Stomach (tissue), 9 donors: ENCODE data around the gene APLP1. TPM values are rescaled to one million over a fixed set of nuclear protein-coding genes. Genes with fewer than 3 reads are reported as not detected.
A peak's percentile ranks its signal among the peaks of the same experiment; 100 is the strongest.

ENCODE experiments used
- DNase-seq, 2 donors: peaks; one replicate each; pipeline versions ENCODE4 v3.0.0 to v3.0.0-alpha.2; 2013 to 2019
- H3K27ac ChIP-seq, 5 donors: fragments of 200-600 bp in 4 of 5; sonication (generic) in 4 of 5; one replicate each; pipeline ENCODE4 v1.5.1; 2013 to 2019; ENCODE audit warnings: mild to moderate bottlenecking in 1 of 5, moderate library complexity in 1 of 5
- H3K27me3 ChIP-seq, 3 donors: fragments of 200-600 bp; sonication (generic); one replicate each; pipeline ENCODE4 v1.5.1; 2017 to 2019; ENCODE audit warnings: mixed run types in 1 of 3
- H3K36me3 ChIP-seq, 4 donors: fragments of 200-600 bp; sonication (generic); 1 replicate in 3 of 4; 2 replicates in 1 of 4; pipeline ENCODE4 v1.5.1; 2016 to 2019
- H3K4me1 ChIP-seq, 4 donors: fragments of 200-600 bp; sonication (generic); one replicate each; pipeline ENCODE4 v1.5.1; 2016 to 2019
- H3K4me3 ChIP-seq, 4 donors: fragments of 200-600 bp; sonication (generic) in 3 of 4; one replicate each; pipeline ENCODE4 v1.5.1; 2016 to 2019; ENCODE audit warnings: mild to moderate bottlenecking in 1 of 4
- H3K9me3 ChIP-seq, 4 donors: fragments of 200-600 bp; sonication (generic); one replicate each; pipeline ENCODE4 v1.5.1; 2016 to 2019
- CTCF ChIP-seq, 7 experiments: fragments of 450-650 bp in 4 of 7; fragments of 200-600 bp in 3 of 7; sonication (generic) in 3 of 7; IDR thresholded peaks; one replicate each; pipeline ENCODE4 v1.5.1; 2016 to 2019; ENCODE audit warnings: antibody characterized with exemption in 7 of 7, control low read depth in 2 of 7, mild to moderate bottlenecking in 1 of 7
- EP300 ChIP-seq: sonication (generic); formaldehyde crosslinking; IDR thresholded peaks from one replicate; pipeline ENCODE4 v1.6.1; 2017; ENCODE audit warnings: antibody characterized with exemption
- POLR2A ChIP-seq, 4 donors: fragments of 450-650 bp; IDR thresholded peaks; one replicate each; pipeline ENCODE4 v1.6.1; 2016; ENCODE audit warnings: antibody characterized with exemption in 4 of 4, control low read depth in 2 of 4, mild to moderate bottlenecking in 1 of 4, moderate library complexity in 1 of 4
- POLR2AphosphoS5 ChIP-seq, 3 donors: sonication (generic); formaldehyde crosslinking; IDR thresholded peaks; one replicate each; pipeline ENCODE4 v1.6.1; 2016; ENCODE audit warnings: antibody characterized with exemption in 3 of 3
- WGBS, 5 donors: extraction: QIAGEN DNeasy Blood & Tissue Kit in 3 of 5; methylation state at CpG; one replicate each; pipeline versions ENCODE4 v1.1.5 to v1.1.7; 2013 to 2018; 5-methylcytosine and 5-hydroxymethylcytosine counted together
- intact Hi-C: fragments of 100-400 bp; cut with DNase I; formaldehyde crosslinking; loops from one replicate; pipeline ENCODE4 v1.15.1; 2023; ENCODE audit warnings: low total_unique reads
- polyA plus RNA-seq, 3 donors: library from polyadenylated mRNA; stranded (reverse); fragments of 200-250 nt; gene quantifications; one replicate each; pipeline ENCODE4 v1.2.3, GENCODE V29; 2013
- total RNA-seq, 5 donors: library from RNA; depleted of rRNA; stranded (reverse); fragments of >200 nt; gene quantifications; one replicate each; pipeline versions ENCODE4 v1.1.0 to v1.2.3, GENCODE V29; 2014 to 2016
- donor health status: healthy with polysubstance abuse.
- donor health status: Bipolar disorder and iron deficiency.
- donor health status: healthy.

The APLP1 gene
- total and polyA plus RNA-seq, 8 donors: 5.3 to 76.5 (median 18.4) TPM

GRCh38 chr19:35848919-35849505, 19.4 kb upstream of the APLP1 start:
- intact Hi-C loops: no loop called here
- H3K4me3 ChIP-seq: no peak overlapping the region
- H3K9me3 ChIP-seq: no peaks in the 10 kb centered on the region
- no peak for DNase-seq
- TF ChIP-seq EP300 (no peak), POLR2AphosphoS5 (IDR thresholded peaks at IDR 0.05) (no peak), POLR2A (IDR thresholded peaks at IDR 0.05) (no peak), CTCF (IDR thresholded peaks at IDR 0.05) (no peak)
- peaks cover 13 to 28% (median 18%) of the 10 kb centered on the region in 4 donors for H3K4me1 ChIP-seq
- no peak overlapping the region for H3K27ac ChIP-seq
- WGBS, 5 donors: 88 to 93% (median 92%) methylated on average over 4 to 18 of the region's 18 CpGs
- H3K36me3 ChIP-seq: no peaks in the 10 kb centered on the region
- peaks cover 16 to 97% (median 60%) of the 10 kb centered on the region in 3 donors for H3K27me3 ChIP-seq

- Histone ChIP-seq H3K9me3 (no peaks in the 10 kb centered on the region), H3K27me3 (peaks cover 12 to 97% (median 60%) of the 10 kb centered on the region in 3 donors), H3K27ac (no peak overlapping the region), H3K4me1 (peaks cover 6 to 12% (median 9%) of the 10 kb centered on the region in 4 donors), H3K4me3 (no peak overlapping the region), H3K36me3 (no peaks in the 10 kb centered on the region)
- peak in 1 of 2 donors; percentile 58 for DNase-seq
- TF ChIP-seq CTCF (IDR thresholded peaks at IDR 0.05) (no peak), POLR2AphosphoS5 (IDR thresholded peaks at IDR 0.05) (no peak), POLR2A (IDR thresholded peaks at IDR 0.05) (no peak), EP300 (no peak)
- intact Hi-C loops: no loop called here
- WGBS, 5 donors: 45 to 64% (median 48%) methylated on average over 17 to 32 of the region's 32 CpGs
These were observed 17.0 kb upstream of the APLP1 start for GRCh38 chr19:35851213-35852028.

GRCh38 chr19:35852029-35852780, 16.2 kb upstream of the APLP1 start, which contains the start of gene NPHS1:
TSS of gene NPHS1 (minus strand) at chr19:35852504. CDS start at chr19:35851837, 667 bp downstream.
- TF ChIP-seq POLR2A (IDR thresholded peaks at IDR 0.05) (no peak), EP300 (no peak), POLR2AphosphoS5 (IDR thresholded peaks at IDR 0.05) (no peak), CTCF (IDR thresholded peaks at IDR 0.05) (no peak)
- Histone ChIP-seq H3K27me3 (peaks cover 12 to 100% (median 66%) of the 10 kb centered on the region in 3 donors), H3K9me3 (no peaks in the 10 kb centered on the region), H3K4me3 (no peak within 1 kb of the TSS), H3K27ac (no peak within 1 kb of the TSS), H3K4me1 (peaks cover 14 to 16% (median 15%) of the 10 kb centered on the region in 4 donors), H3K36me3 (no peaks in the 10 kb centered on the region)
- DNase-seq: peak in 1 of 2 donors; percentile 53
- 53 to 71% (median 67%) methylated on average over 9 of the region's 9 CpGs for WGBS, 5 donors
- intact Hi-C loops: no loop called here
